Keratinocyte (primary cell): Measurements from ENCODE around the gene ORMDL3. TPM values are rescaled to one million over a fixed set of nuclear protein-coding genes. Genes with fewer than 3 reads are reported as not detected.

Experiments
- DNase-seq: peaks from one replicate; pipeline ENCODE4 v3.0.0-alpha.2; 2011; ENCODE audit warnings: low read depth, missing footprints, low spot score
- FAIRE-seq: peaks from 2 replicates; lab custom pipeline; 2011; peaks lifted over from hg19 to GRCh38; lab: Jason Lieb, UNC
- H2AFZ ChIP-seq: 2 replicates; pipeline ENCODE4 v1.6.0; 2012; ENCODE audit warnings: low read length, control low read depth, inconsistent platforms; ENCODE audit not compliant: control insufficient read depth
- H3K27ac ChIP-seq: 2 replicates; pipeline ENCODE4 v1.5.1; 2011; ENCODE audit warnings: low read length; ENCODE audit not compliant: control insufficient read depth, insufficient read depth
- H3K27me3 ChIP-seq: 3 replicates; pipeline ENCODE4 v1.6.0; 2011; ENCODE audit warnings: low read length; ENCODE audit not compliant: control insufficient read depth, insufficient read depth; ENCODE audit errors: extremely low read depth
- H3K36me3 ChIP-seq, 2 experiments: 2 replicates in 1 of 2; 3 replicates in 1 of 2; pipeline ENCODE4 v1.5.1; 2011; ENCODE audit warnings: low read length in 2 of 2, mild to moderate bottlenecking in 1 of 2; ENCODE audit not compliant: control insufficient read depth in 2 of 2, insufficient read depth in 2 of 2; ENCODE audit errors: extremely low read depth in 1 of 2
- H3K4me1 ChIP-seq: 3 replicates; pipeline ENCODE4 v1.5.1; 2011; ENCODE audit warnings: low read length; ENCODE audit not compliant: control insufficient read depth, insufficient read depth; ENCODE audit errors: extremely low read depth
- H3K4me2 ChIP-seq: 3 replicates; pipeline ENCODE4 v1.6.0; 2011; ENCODE audit warnings: low read depth, low read length; ENCODE audit not compliant: control insufficient read depth, insufficient read depth; ENCODE audit errors: extremely low read depth
- H3K4me3 ChIP-seq, 3 experiments: fragments of 200-600 bp in 1 of 3; sonication (generic) in 1 of 3; 2 replicates in 2 of 3; 3 replicates in 1 of 3; pipeline ENCODE4 v1.5.1; 2011 to 2016; ENCODE audit warnings: low read length in 3 of 3, mild to moderate bottlenecking in 3 of 3, control low read depth in 2 of 3, inconsistent platforms in 1 of 3, low read depth in 1 of 3, mixed read lengths in 1 of 3, mixed run types in 1 of 3, moderate library complexity in 1 of 3; ENCODE audit not compliant: control insufficient read depth in 2 of 3, insufficient read depth in 2 of 3; ENCODE audit errors: extremely low read depth in 1 of 3
- H3K79me2 ChIP-seq: 2 replicates; pipeline ENCODE4 v1.6.0; 2012; ENCODE audit warnings: low read length; ENCODE audit not compliant: control insufficient read depth, insufficient read depth
- H3K9ac ChIP-seq: 3 replicates; pipeline ENCODE4 v1.6.0; 2011; ENCODE audit warnings: low read length; ENCODE audit not compliant: control insufficient read depth, insufficient read depth; ENCODE audit errors: extremely low read depth
- H3K9me1 ChIP-seq: 3 replicates; pipeline ENCODE4 v1.6.0; 2011; ENCODE audit warnings: low read length; ENCODE audit not compliant: control insufficient read depth, insufficient read depth; ENCODE audit errors: extremely low read depth
- H3K9me3 ChIP-seq: 2 replicates; pipeline ENCODE4 v1.5.1; 2012; ENCODE audit warnings: low read depth, low read length; ENCODE audit not compliant: control insufficient read depth
- H4K20me1 ChIP-seq: 3 replicates; pipeline ENCODE4 v1.6.0; 2011; ENCODE audit warnings: low read length; ENCODE audit not compliant: control insufficient read depth, insufficient read depth; ENCODE audit errors: extremely low read depth
- CTCF ChIP-seq, 3 experiments: IDR thresholded peaks in 1 of 3; conservative IDR thresholded peaks in 1 of 3; optimal IDR thresholded peaks in 1 of 3; 2 replicates in 2 of 3; 3 replicates in 1 of 3; pipeline versions ENCODE3 to v1.5.1; 2011; ENCODE audit warnings: low read length in 3 of 3, mild to moderate bottlenecking in 3 of 3, moderate library complexity in 2 of 3, control low read depth in 1 of 3, inconsistent platforms in 1 of 3; ENCODE audit not compliant: insufficient read depth in 2 of 3; ENCODE audit errors: extremely low read depth in 1 of 3
- EZH2 ChIP-seq: IDR thresholded peaks from one replicate; pipeline ENCODE4 v1.6.1; 2012; ENCODE audit warnings: inconsistent platforms, mild to moderate bottlenecking, low read length, moderate library complexity
- dilution Hi-C: fragments of 300-500 bp; cut with MboI; formaldehyde crosslinking; loops from one replicate; pipeline ENCODE4 v1.7.0; 2020; ENCODE audit warnings: low sequenced_read_pairs; ENCODE audit not compliant: extremely low pct_ligation_motif_present
- polyA plus RNA-seq, 5 experiments: library from polyadenylated mRNA; depleted of rRNA in 3 of 5; stranded (reverse) in 3 of 5; stranded (forward) in 1 of 5; unstranded in 1 of 5; fragments of >200 nt; gene quantifications; 1 replicate in 1 of 5; 2 replicates in 3 of 5; 3 replicates in 1 of 5; pipeline versions ENCODE4 v1.2.1 to v1.2.3, GENCODE V29; 2011 to 2012; ENCODE audit warnings: missing spikeins in 2 of 5, low read depth in 1 of 5, low replicate concordance in 1 of 5

ORMDL3 gene
- polyA plus RNA-seq, 1 donor (not counting 4 experiments of a cell fraction or from before 2014, with no cell fraction given), result 36.3 TPM

DNA sequence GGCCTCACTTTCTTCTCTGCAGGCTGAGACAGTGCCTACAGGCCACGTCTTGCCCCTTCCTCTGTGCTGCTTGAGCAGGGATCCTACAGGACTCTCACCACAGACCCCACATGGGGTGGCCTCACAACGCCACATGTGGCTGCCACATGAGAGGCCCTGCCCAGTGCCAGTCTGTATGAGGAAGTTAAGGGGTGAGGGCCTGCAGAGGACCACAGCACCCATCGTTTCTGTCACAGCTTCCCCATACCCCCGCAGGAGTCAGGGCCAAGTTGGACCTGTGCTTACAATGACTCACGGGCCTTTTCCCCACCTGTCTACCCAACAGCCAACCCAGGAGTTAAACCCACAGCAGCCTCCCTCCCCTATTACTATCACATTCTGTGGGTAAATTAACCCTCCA lies 6.1 kb downstream of the ORMDL3 start:
- Histone ChIP-seq H3K9ac (no peak overlapping the region), H4K20me1 (peaks cover 4% of the 10 kb centered on the region), H3K4me1 (peaks cover 8% of the 10 kb centered on the region), H2AFZ (no peak overlapping the region), H3K36me3 (peaks cover 26 to 33% of the 10 kb centered on the region in 2 experiments), H3K4me3 (no peak overlapping the region), H3K9me3 (no peaks in the 10 kb centered on the region), H3K9me1 (peaks cover 6% of the 10 kb centered on the region), H3K27me3 (no peaks in the 10 kb centered on the region), H3K79me2 (peaks cover 20% of the 10 kb centered on the region), H3K27ac (no peak overlapping the region), H3K4me2 (no peak overlapping the region)
- FAIRE-seq, result no peak
- dilution Hi-C loops, result no loop called here
- DNase-seq, result no peak
- TF ChIP-seq EZH2 (no peak), CTCF (optimal IDR thresholded peaks at IDR 0.05 in 1 of 3, IDR thresholded peaks at IDR 0.05 in 1 of 3, conservative IDR thresholded peaks at IDR 0.05 in 1 of 3; ENCODE audit: extremely low read depth in 1 of 3, insufficient read depth in 2 of 3, low read length in 3 of 3) (no peak)

DNA sequence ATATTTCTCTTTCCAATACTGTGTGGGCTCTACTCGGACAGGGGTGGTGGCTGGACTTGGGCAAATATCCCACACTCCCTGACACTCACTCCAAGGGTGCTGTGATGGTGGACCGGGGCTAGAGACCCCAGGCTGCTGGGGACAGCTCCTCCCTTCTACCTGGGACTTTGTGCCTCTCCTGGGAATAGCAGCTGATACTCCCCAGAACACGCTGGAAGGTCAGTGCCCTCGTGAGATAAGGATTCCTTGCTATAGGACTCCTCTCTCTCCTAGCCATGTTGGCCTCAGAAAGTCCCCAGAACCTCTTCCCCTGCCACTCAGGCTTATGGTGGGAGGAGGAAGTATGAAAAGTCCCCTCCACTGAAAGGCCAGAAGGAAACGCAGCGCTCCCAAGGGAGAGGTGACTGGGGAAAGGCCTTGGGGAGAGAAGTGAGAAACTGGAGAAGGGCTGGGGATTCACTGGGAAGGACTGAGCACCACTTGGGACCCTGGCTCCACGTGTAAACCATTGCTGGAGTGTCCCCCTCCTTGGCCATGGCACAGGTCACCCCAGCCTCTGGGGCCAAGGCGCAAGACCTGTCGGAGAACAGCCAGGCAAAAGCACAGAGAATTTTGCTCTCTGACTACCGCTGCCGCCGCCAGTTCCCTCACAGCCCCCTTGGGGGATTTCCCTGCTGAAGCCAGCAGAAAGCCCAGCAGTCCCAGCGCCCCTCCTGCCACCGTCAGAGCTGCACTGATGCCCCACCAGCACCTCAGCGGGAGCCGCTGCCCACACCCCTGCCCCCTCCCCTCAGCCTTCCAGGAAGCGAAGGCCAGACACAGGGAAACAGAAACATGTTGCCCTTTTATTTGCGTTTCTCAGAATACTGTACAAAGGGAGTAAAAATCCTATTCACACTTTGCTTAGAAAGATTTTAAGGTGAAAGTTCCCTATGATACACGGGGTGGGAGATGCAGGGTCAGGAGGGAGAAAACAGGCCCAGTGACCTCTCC lies 6.9 kb downstream of the ORMDL3 start:
- Histone ChIP-seq H3K9me1 (peaks cover 2% of the 10 kb centered on the region), H3K9ac (no peak overlapping the region), H4K20me1 (peaks cover 4% of the 10 kb centered on the region), H3K4me2 (no peak overlapping the region), H3K4me3 (no peak overlapping the region), H3K36me3 (peaks cover 26 to 33% of the 10 kb centered on the region in 2 experiments), H3K79me2 (peaks cover 12% of the 10 kb centered on the region), H3K27ac (no peak overlapping the region), H2AFZ (no peak overlapping the region), H3K27me3 (no peaks in the 10 kb centered on the region), H3K4me1 (peaks cover 3% of the 10 kb centered on the region), H3K9me3 (no peaks in the 10 kb centered on the region)
- no peak for FAIRE-seq
- TF ChIP-seq EZH2, result no peak
- TF ChIP-seq CTCF (optimal IDR thresholded peaks at IDR 0.05 in 1 of 3, IDR thresholded peaks at IDR 0.05 in 1 of 3, conservative IDR thresholded peaks at IDR 0.05 in 1 of 3; ENCODE audit: extremely low read depth in 1 of 3, insufficient read depth in 2 of 3, low read length in 3 of 3), result no peak
- DNase-seq, result no peak
- dilution Hi-C loops, result no loop called here
